SK-N-SH (cell line): Measurements from ENCODE around the gene WDR46.

Experiments used
- EP300 ChIP-seq, 2 experiments: IDR thresholded peaks; 2 replicates each; pipeline versions ENCODE4 v1.4.0 to v1.6.1; 2012; ENCODE audit warnings: borderline replicate concordance in 1 of 2, low read depth in 1 of 2, low read length in 1 of 2
- EZH2phosphoT487 ChIP-seq: fragments of 200-600 bp; sonication (generic); IDR thresholded peaks from 2 replicates; pipeline ENCODE4 v1.6.1; 2017; ENCODE audit warnings: low read depth, mixed run types, mild to moderate bottlenecking, antibody characterized with exemption, moderate library complexity, borderline replicate concordance
- GATA2 ChIP-seq: sonication (generic); formaldehyde crosslinking; IDR thresholded peaks from 2 replicates; pipeline ENCODE4 v1.5.0; 2020; ENCODE audit warnings: mild to moderate bottlenecking, missing genetic modification reagents
- MXI1 ChIP-seq: IDR thresholded peaks from 2 replicates; pipeline ENCODE4 v1.6.1; 2012; ENCODE audit warnings: mild to moderate bottlenecking, low read depth, low read length, improper control_type of control experiment
- POLR2AphosphoS5 ChIP-seq: IDR thresholded peaks from 2 replicates; pipeline ENCODE4 v1.6.1; 2012; ENCODE audit warnings: low read depth, low read length
- RXRA ChIP-seq: IDR thresholded peaks from 2 replicates; pipeline ENCODE4 v1.4.0; 2012; ENCODE audit warnings: low read depth, mild to moderate bottlenecking, borderline replicate concordance
- TF ChIP-seq, protein P1 (sequence below): IDR thresholded peaks from 2 replicates; pipeline ENCODE4 v1.6.1; 2012; ENCODE audit warnings: mild to moderate bottlenecking, low read depth, low read length, moderate library complexity
- TF ChIP-seq, protein P2 (sequence below): fragments of 200-600 bp; sonication (generic); IDR thresholded peaks from 2 replicates; pipeline ENCODE4 v1.6.1; 2017; ENCODE audit warnings: antibody characterized with exemption, mild to moderate bottlenecking, moderate library complexity
- TF ChIP-seq, protein P3 (sequence below): fragments of 150-350 bp; IDR thresholded peaks from 2 replicates; pipeline ENCODE4 v1.6.1; 2016; ENCODE audit warnings: mild to moderate bottlenecking, low read depth, low read length
- TF ChIP-seq, protein P4 (sequence below): IDR thresholded peaks from 2 replicates; pipeline ENCODE4 v1.4.0; 2012; ENCODE audit warnings: low read depth, borderline replicate concordance
- TF ChIP-seq, protein P5 (sequence below): fragments of 150-350 bp; IDR thresholded peaks from 2 replicates; pipeline ENCODE4 v1.6.1; 2017; ENCODE audit warnings: antibody characterized with exemption, low read length, low read depth, borderline replicate concordance

DNA sequence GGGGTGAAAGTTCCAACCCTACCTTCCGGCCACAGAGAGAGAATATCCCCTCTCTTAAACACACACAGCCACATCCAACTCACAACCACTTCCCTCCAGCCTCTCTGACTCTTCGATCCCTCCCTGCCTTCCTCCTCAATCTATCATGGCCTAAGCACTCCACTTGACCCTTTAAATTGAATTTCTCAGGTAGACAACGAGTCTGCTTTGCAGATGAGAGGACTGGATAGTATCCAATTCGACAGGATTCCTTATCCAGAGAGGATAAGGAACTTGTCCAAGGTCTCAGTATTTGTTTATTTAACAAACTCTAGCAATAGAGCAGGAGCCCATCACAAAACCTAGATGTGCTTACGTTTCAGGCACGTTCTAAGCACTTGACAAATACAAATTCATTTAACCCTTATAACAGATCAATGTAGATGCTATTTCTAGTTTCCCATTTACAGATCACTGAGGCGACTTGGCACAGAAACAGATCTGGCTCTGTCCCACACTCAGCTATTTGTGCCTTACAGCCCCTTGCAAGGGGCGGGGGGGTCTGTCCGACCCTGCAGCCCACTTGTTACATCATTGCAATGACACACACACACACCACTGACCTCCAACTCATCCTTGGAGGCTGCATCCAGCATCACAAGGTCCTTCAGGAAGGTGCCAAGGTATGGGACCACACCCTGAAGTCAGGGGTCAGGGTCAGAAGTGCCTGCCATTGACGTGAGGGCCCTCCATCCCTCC is 5.2 kb upstream of the WDR46 start:
- TF ChIP-seq, protein P1, sequence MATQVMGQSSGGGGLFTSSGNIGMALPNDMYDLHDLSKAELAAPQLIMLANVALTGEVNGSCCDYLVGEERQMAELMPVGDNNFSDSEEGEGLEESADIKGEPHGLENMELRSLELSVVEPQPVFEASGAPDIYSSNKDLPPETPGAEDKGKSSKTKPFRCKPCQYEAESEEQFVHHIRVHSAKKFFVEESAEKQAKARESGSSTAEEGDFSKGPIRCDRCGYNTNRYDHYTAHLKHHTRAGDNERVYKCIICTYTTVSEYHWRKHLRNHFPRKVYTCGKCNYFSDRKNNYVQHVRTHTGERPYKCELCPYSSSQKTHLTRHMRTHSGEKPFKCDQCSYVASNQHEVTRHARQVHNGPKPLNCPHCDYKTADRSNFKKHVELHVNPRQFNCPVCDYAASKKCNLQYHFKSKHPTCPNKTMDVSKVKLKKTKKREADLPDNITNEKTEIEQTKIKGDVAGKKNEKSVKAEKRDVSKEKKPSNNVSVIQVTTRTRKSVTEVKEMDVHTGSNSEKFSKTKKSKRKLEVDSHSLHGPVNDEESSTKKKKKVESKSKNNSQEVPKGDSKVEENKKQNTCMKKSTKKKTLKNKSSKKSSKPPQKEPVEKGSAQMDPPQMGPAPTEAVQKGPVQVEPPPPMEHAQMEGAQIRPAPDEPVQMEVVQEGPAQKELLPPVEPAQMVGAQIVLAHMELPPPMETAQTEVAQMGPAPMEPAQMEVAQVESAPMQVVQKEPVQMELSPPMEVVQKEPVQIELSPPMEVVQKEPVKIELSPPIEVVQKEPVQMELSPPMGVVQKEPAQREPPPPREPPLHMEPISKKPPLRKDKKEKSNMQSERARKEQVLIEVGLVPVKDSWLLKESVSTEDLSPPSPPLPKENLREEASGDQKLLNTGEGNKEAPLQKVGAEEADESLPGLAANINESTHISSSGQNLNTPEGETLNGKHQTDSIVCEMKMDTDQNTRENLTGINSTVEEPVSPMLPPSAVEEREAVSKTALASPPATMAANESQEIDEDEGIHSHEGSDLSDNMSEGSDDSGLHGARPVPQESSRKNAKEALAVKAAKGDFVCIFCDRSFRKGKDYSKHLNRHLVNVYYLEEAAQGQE, result no peak
- TF ChIP-seq, protein P2, sequence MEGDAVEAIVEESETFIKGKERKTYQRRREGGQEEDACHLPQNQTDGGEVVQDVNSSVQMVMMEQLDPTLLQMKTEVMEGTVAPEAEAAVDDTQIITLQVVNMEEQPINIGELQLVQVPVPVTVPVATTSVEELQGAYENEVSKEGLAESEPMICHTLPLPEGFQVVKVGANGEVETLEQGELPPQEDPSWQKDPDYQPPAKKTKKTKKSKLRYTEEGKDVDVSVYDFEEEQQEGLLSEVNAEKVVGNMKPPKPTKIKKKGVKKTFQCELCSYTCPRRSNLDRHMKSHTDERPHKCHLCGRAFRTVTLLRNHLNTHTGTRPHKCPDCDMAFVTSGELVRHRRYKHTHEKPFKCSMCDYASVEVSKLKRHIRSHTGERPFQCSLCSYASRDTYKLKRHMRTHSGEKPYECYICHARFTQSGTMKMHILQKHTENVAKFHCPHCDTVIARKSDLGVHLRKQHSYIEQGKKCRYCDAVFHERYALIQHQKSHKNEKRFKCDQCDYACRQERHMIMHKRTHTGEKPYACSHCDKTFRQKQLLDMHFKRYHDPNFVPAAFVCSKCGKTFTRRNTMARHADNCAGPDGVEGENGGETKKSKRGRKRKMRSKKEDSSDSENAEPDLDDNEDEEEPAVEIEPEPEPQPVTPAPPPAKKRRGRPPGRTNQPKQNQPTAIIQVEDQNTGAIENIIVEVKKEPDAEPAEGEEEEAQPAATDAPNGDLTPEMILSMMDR, result no peak
- TF ChIP-seq, protein P3, sequence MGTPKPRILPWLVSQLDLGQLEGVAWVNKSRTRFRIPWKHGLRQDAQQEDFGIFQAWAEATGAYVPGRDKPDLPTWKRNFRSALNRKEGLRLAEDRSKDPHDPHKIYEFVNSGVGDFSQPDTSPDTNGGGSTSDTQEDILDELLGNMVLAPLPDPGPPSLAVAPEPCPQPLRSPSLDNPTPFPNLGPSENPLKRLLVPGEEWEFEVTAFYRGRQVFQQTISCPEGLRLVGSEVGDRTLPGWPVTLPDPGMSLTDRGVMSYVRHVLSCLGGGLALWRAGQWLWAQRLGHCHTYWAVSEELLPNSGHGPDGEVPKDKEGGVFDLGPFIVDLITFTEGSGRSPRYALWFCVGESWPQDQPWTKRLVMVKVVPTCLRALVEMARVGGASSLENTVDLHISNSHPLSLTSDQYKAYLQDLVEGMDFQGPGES, result no peak
- TF ChIP-seq RXRA, result no peak
- TF ChIP-seq POLR2AphosphoS5, result no peak
- TF ChIP-seq, protein P4, sequence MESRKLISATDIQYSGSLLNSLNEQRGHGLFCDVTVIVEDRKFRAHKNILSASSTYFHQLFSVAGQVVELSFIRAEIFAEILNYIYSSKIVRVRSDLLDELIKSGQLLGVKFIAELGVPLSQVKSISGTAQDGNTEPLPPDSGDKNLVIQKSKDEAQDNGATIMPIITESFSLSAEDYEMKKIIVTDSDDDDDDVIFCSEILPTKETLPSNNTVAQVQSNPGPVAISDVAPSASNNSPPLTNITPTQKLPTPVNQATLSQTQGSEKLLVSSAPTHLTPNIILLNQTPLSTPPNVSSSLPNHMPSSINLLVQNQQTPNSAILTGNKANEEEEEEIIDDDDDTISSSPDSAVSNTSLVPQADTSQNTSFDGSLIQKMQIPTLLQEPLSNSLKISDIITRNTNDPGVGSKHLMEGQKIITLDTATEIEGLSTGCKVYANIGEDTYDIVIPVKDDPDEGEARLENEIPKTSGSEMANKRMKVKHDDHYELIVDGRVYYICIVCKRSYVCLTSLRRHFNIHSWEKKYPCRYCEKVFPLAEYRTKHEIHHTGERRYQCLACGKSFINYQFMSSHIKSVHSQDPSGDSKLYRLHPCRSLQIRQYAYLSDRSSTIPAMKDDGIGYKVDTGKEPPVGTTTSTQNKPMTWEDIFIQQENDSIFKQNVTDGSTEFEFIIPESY, result no peak
- no peak for TF ChIP-seq GATA2
- no peak for TF ChIP-seq MXI1
- TF ChIP-seq, protein P5, sequence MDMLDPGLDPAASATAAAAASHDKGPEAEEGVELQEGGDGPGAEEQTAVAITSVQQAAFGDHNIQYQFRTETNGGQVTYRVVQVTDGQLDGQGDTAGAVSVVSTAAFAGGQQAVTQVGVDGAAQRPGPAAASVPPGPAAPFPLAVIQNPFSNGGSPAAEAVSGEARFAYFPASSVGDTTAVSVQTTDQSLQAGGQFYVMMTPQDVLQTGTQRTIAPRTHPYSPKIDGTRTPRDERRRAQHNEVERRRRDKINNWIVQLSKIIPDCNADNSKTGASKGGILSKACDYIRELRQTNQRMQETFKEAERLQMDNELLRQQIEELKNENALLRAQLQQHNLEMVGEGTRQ, result no peak
- no peak for TF ChIP-seq EP300 (IDR thresholded peaks at IDR 0.05; ENCODE audit: borderline replicate concordance in 1 of 2, low read depth in 1 of 2, low read length in 1 of 2)
- no peak for TF ChIP-seq EZH2phosphoT487
